Upper lobe of left lung (tissue), 6 donors: ENCODE results near the gene DHX57. TPM values are rescaled to one million over a fixed set of nuclear protein-coding genes. Genes with fewer than 3 reads are reported as not detected.

Experiments used
- ATAC-seq, 2 donors: fragments of 200-7000 bp; cut with Tn5 transposase; one replicate each; pipeline ENCODE4 v1.9.1; 2022; ENCODE audit warnings: mild to moderate bottlenecking in 2 of 2, moderate library complexity in 2 of 2; ENCODE audit not compliant: low FRiP score in 2 of 2
- DNase-seq, 2 donors: peaks; one replicate each; pipeline ENCODE4 v3.0.0-alpha.2; 2019 to 2020
- H3K27ac ChIP-seq, 4 donors: fragments of 200-600 bp; sonication (generic); one replicate each; pipeline ENCODE4 v1.5.1; 2016 to 2019
- H3K27me3 ChIP-seq, 4 donors: fragments of 200-600 bp; sonication (generic); one replicate each; pipeline ENCODE4 v1.5.1; 2017 to 2019
- H3K36me3 ChIP-seq, 4 donors: fragments of 200-600 bp; sonication (generic); one replicate each; pipeline ENCODE4 v1.5.1; 2016 to 2019
- H3K4me1 ChIP-seq, 4 donors: fragments of 200-600 bp; sonication (generic); one replicate each; pipeline ENCODE4 v1.5.1; 2018 to 2019
- H3K4me3 ChIP-seq, 4 donors: fragments of 200-600 bp; sonication (generic); one replicate each; pipeline ENCODE4 v1.5.1; 2017 to 2019; ENCODE audit warnings: mild to moderate bottlenecking in 2 of 4, moderate library complexity in 1 of 4
- H3K9me3 ChIP-seq, 4 donors: fragments of 200-600 bp; sonication (generic); one replicate each; pipeline ENCODE4 v1.5.1; 2018 to 2019
- EP300 ChIP-seq, 4 donors: sonication (generic); formaldehyde crosslinking; IDR thresholded peaks; one replicate each; pipeline ENCODE4 v1.5.1; 2017; ENCODE audit warnings: antibody characterized with exemption in 4 of 4, control low read depth in 2 of 4
- POLR2A ChIP-seq, 4 donors: fragments of 450-650 bp; IDR thresholded peaks; one replicate each; pipeline ENCODE4 v1.5.1; 2016 to 2017; ENCODE audit warnings: antibody characterized with exemption in 4 of 4, mild to moderate bottlenecking in 2 of 4
- POLR2AphosphoS5 ChIP-seq, 2 donors: sonication (generic); formaldehyde crosslinking; IDR thresholded peaks; one replicate each; pipeline ENCODE4 v1.5.1; 2017; ENCODE audit warnings: antibody characterized with exemption in 2 of 2
- WGBS, 2 donors: methylation state at CpG; one replicate each; pipeline ENCODE4 v1.1.5; 2017 to 2018; 5-methylcytosine and 5-hydroxymethylcytosine counted together
- total RNA-seq, 6 donors: library from RNA; depleted of rRNA in 4 of 6; stranded (reverse); fragments of >200 nt in 4 of 6; gene quantifications; one replicate each; pipeline versions ENCODE4 v1.1.0 to v1.2.1, GENCODE V29; 2016 to 2021
- TF ChIP-seq, protein P1 (sequence below), 6 experiments: fragments of 450-650 bp in 4 of 6; fragments of 200-600 bp in 2 of 6; sonication (generic) in 2 of 6; IDR thresholded peaks; one replicate each; pipeline ENCODE4 v1.5.1; 2016 to 2019; ENCODE audit warnings: antibody characterized with exemption in 6 of 6
- donor health status: DM: no; HTN: no; CAD: no; lungs with moderate emphysema.
- donor health status: DM: no; HTN: yes; CAD: no; lungs with severe emphysema.

Gene DHX57
- total RNA-seq, 6 donors from 2014 or later = 8.0 to 45.1 (median 15.3) TPM

DNA sequence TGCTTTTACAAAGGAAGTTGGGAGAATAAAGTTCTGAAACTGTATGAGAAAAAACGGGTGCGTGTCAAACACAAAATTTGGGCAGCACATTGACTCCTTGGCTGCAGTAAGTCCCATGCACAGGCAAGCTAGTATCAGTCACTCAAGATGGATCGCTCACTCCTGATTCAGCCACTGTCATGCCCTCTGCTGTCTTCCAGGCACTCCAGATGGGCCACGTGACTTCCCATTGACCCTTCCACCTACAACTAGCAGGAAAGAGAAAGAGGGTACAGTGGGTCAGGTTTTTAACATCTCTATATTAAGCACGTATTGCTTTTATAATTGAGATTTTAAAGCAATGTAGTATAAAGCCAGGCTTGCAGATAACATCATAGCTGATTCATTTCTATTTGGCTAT lies 22.5 kb upstream of the DHX57 start:
- ATAC-seq = no peak

DNA sequence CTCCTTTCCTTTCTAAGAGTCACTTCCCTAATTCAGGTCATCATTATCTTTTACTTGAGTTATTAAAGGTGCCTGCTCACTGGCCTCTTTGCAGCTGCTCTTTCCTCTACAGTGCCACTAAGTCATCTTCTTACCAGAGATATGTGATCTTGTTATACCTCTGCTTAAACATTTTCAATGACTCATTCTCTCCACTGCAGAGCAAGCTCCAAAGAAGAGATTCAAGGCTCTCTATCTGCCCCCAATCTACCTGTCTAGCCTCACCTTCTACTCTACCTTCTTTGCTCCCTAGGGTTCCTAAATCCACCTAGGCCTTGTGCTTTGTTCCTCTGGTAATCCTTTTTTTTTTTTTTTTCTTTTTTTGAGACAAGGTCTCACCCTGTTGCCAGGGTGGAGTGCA lies 17.1 kb upstream of the DHX57 start:
- DNase-seq (no peak), ATAC-seq (no peak)
- Histone ChIP-seq H3K27me3 (no peaks in the 10 kb centered on the region), H3K9me3 (no peaks in the 10 kb centered on the region), H3K36me3 (no peaks in the 10 kb centered on the region), H3K27ac (no peak overlapping the region), H3K4me1 (no peaks in the 10 kb centered on the region), H3K4me3 (no peak overlapping the region)
- no peak for TF ChIP-seq EP300 (IDR thresholded peaks at IDR 0.05)
- no peak for TF ChIP-seq POLR2AphosphoS5 (IDR thresholded peaks at IDR 0.05)
- TF ChIP-seq POLR2A (IDR thresholded peaks at IDR 0.05) = no peak
- TF ChIP-seq, protein P1, sequence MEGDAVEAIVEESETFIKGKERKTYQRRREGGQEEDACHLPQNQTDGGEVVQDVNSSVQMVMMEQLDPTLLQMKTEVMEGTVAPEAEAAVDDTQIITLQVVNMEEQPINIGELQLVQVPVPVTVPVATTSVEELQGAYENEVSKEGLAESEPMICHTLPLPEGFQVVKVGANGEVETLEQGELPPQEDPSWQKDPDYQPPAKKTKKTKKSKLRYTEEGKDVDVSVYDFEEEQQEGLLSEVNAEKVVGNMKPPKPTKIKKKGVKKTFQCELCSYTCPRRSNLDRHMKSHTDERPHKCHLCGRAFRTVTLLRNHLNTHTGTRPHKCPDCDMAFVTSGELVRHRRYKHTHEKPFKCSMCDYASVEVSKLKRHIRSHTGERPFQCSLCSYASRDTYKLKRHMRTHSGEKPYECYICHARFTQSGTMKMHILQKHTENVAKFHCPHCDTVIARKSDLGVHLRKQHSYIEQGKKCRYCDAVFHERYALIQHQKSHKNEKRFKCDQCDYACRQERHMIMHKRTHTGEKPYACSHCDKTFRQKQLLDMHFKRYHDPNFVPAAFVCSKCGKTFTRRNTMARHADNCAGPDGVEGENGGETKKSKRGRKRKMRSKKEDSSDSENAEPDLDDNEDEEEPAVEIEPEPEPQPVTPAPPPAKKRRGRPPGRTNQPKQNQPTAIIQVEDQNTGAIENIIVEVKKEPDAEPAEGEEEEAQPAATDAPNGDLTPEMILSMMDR (IDR thresholded peaks at IDR 0.05) = no peak

More for the DNA sequence above, 22.5 kb upstream of the DHX57 start:
- H3K27me3 ChIP-seq = no peaks in the 10 kb centered on the region
- no peaks in the 10 kb centered on the region for H3K4me1 ChIP-seq
- 87 to 89% methylated on average over 5 of the region's 5 CpGs for WGBS, 2 donors
- no peak for TF ChIP-seq POLR2AphosphoS5 (IDR thresholded peaks at IDR 0.05)
- no peak for DNase-seq
- no peak overlapping the region for H3K27ac ChIP-seq
- H3K4me3 ChIP-seq = no peak overlapping the region
- no peaks in the 10 kb centered on the region for H3K9me3 ChIP-seq
- no peaks in the 10 kb centered on the region for H3K36me3 ChIP-seq

DNA sequence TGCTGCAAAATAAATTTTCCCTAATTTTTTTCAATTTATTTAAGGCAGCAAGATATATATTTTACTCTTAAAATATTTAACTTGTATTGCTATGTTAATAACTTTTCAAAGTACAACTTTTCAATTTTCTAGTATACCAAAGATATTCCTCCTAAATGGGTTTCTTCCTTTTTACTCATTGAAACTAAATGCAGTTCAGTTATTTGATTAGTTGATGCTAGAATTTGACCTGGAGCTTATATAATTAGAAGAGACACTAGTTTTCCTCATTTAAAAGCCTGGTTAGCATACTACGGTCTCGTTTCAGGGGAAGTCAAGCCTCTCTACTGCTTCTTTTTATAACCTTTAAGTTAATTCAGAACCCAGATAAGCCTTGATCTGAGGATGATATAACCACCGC lies 13.8 kb upstream of the DHX57 start, which contains the start of gene ARHGEF33:
TSS of gene ARHGEF33 (plus strand) at position 301 of the 400 bp plus-strand sequence. CDS start 29,573 bp downstream, outside the sequence.
- Histone ChIP-seq H3K4me1 (no peaks in the 10 kb centered on the region), H3K9me3 (no peaks in the 10 kb centered on the region), H3K27ac (no peak within 1 kb of the TSS), H3K36me3 (no peaks in the 10 kb centered on the region), H3K27me3 (no peaks in the 10 kb centered on the region), H3K4me3 (no peak within 1 kb of the TSS)
- DNase-seq = no peak
- no peak for ATAC-seq
- WGBS, 2 donors = 81 to 82% methylated on average over 3 of the region's 3 CpGs
- TF ChIP-seq POLR2AphosphoS5 (IDR thresholded peaks at IDR 0.05) (no peak), POLR2A (IDR thresholded peaks at IDR 0.05) (no peak), EP300 (IDR thresholded peaks at IDR 0.05) (no peak)
- TF ChIP-seq, protein P1 (IDR thresholded peaks at IDR 0.05) = no peak

DNA sequence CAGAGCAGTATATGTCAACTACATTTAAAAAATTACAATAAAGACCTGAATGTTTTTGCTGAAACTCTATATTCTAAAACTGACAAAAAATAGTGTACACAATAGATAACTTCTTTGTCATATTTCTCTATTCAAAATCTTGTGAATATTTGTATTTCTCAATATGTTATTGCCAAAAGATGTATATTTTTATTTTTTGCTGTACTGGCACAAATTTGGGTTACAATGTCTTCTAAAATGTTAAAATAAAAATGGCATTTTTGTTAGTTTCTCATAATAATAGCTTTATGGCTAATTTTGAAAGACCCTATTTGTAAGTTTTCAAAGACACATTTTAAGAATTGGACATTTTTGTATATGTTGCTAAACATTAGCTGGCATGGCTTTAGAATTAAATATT lies 13.3 kb upstream of the DHX57 start:
- ATAC-seq = no peak
- H3K4me3 ChIP-seq = no peak overlapping the region
- no peaks in the 10 kb centered on the region for H3K9me3 ChIP-seq
- no peaks in the 10 kb centered on the region for H3K27me3 ChIP-seq
- DNase-seq = no peak
- TF ChIP-seq POLR2A (IDR thresholded peaks at IDR 0.05) = no peak
- TF ChIP-seq, protein P1 (IDR thresholded peaks at IDR 0.05) = no peak
- TF ChIP-seq POLR2AphosphoS5 (IDR thresholded peaks at IDR 0.05) = no peak
- TF ChIP-seq EP300 (IDR thresholded peaks at IDR 0.05) = no peak
- H3K36me3 ChIP-seq = no peaks in the 10 kb centered on the region
- no peaks in the 10 kb centered on the region for H3K4me1 ChIP-seq
- H3K27ac ChIP-seq = no peak overlapping the region

DNA sequence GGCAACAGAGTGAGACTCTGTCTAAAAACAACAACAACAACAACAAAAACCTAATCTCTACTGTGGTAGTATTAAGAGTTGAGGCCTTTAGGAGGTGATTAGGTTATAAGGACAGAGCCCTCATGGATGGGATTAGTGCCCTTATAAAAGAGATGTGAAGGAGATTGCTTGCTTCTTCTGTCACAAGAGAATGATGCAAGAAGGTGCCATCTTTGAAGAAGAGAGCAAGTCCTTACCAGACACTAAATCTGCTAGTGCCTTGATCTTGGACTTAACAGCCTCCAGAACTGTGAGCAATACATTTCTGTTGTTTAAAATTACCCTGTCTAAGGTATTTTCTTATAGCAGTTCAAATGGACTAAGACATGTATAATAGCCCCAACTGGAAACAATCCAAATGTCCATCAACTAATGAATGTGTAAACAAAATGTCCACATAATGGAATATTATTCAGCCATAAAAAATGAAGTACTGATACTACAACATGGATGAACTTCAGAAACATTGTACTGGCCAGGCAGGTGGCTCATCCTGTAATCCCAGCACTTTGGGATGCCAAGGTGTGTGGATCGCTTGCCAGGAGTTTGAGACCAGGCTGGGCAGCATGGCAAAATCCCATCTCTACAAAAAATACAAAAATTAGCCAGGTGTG lies 12.3 kb upstream of the DHX57 start:
- H3K27me3 ChIP-seq = no peaks in the 10 kb centered on the region
- H3K36me3 ChIP-seq = no peaks in the 10 kb centered on the region
- no peaks in the 10 kb centered on the region for H3K4me1 ChIP-seq
- H3K4me3 ChIP-seq = no peak overlapping the region
- H3K27ac ChIP-seq = no peak overlapping the region
- DNase-seq (no peak), ATAC-seq (no peak)
- no peak for TF ChIP-seq POLR2A (IDR thresholded peaks at IDR 0.05)
- TF ChIP-seq POLR2AphosphoS5 (IDR thresholded peaks at IDR 0.05) = no peak
- no peak for TF ChIP-seq EP300 (IDR thresholded peaks at IDR 0.05)
- TF ChIP-seq, protein P1 (IDR thresholded peaks at IDR 0.05) = no peak
- no peaks in the 10 kb centered on the region for H3K9me3 ChIP-seq
- 92% methylated on average over 1 of the region's 1 CpG for WGBS, 2 donors
